HCEC 1CT (cell line): ENCODE measurements around the gene MYRF.

Experiments
- DNase-seq: peaks from one replicate; pipeline ENCODE4 v3.0.0-alpha.2; 2017

Gene MYRF

DNA sequence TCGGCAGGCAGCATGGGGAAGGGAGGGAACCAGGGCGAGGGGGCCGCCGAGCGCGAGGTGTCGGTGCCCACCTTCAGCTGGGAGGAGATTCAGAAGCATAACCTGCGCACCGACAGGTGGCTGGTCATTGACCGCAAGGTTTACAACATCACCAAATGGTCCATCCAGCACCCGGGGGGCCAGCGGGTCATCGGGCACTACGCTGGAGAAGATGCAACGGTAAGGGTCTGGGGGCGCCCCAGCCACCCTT is 75.9 kb downstream of the MYRF start:
- DNase-seq: no peak

DNA sequence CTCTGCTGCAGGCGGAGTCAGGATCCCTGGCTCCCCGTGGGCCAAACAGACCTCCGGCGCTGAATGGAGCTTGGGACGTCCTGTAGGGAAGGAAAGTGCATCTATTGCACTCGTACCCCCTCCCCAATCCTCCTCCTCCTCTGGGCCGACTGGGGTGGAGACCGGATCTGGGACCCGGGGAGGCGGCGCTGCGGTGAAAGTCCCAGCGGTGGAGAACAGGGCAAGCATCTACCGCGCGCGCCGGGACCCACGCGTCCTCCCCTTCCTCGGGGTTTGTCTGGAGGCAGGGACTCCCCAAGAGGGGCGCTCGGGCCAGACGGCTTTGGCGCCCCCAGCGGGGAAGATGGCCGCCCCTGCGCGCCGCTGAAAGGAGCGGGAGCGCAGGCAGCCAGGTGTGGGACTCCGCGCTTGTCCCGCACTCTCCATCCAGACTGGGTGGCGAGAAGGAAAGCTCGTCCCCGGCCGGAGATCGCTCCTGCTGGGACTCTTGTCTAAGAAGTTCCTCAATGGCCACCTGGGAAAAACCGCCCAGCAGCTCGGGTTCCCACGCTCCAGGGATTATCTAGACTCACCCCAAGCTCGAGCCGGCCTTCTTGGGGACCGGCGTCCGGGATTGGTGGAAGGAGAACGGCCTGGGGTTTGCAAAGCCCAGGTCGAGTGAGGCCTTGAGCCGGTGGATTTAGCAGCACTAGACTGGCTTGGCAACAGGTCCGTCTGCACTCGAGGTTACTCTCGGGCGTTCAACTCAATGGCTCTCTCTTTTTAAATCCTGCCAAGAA is 76.4 kb downstream of the MYRF start:
- peak; percentile 32 for DNase-seq

DNA sequence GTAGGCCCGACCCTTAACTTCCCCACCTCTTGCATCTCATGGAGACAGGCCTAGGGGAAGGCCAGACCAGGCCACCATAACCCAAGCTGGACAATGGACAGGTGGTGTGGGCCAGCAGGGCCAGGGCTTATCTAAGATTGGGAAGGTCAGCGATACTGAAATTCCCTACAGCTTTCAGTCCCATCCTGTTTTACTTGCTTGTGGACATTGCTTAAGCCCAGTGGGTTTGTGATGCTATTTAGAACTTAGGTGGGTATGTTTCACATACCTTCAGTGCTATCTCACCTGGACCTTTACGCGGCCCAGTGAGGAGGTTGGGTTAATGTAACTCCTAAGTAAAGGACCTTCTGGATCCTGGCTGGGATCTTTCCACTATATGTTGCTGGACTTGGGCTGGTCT is 77.4 kb downstream of the MYRF start:
- no peak for DNase-seq

DNA sequence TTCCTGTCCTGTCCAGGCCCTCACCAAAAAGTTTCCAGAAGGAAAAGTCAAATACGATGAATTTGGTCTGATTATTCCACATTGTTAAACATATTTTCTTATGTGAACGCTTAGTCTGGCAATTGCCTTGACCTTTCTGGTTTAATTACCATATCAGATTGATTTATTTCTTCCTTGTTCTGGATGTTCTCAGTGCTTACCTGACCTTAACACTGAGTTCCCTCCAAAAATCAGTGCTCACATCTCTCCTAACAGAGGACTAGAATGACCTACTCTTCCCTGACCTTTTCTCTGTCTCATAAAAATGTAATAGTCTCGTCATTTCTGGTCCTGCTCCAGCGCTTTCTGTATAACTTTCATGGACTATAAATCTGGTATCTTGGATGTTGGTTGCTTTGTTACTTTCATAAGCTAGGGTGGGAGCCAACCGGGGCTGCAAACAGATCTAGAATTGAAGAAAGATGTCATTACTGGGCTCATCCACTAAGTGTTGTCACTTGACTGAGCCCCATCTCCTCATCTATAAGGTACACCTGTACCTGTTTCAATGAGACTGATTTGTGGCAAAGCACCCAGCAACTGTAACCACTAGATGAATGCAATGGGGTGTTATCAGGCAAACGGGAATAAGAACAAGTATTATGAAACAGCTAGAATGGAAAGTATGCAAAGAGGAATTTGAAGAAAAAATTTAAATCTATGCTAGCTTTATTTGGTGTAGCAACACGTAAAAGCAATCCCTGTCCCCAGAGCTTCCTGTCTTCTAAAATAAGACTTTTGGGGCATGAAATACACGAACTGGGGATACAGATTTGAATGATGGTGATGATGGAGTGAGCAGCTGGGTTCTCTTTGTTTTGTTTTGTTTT is 78.0 kb downstream of the MYRF start:
- DNase-seq: no peak

DNA sequence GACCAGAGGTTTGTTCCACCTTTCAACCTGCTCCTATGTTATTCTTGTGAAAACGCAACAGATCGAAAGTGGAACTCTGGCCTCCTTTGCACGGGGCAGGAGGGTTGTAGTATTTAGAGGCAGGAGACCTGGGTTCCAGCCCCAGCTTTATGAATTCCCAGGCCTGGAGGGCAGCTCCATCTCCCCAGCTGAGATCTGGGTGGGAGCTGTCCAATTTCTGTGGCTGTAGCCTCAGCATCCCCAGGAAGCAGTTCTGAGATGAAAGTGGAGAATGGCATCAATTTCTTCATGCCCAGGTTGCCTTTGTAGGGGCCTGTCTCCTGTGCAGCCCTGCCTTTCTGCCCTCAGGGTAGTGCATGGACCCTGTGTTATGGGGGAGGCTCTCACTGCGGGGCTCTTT is 79.8 kb downstream of the MYRF start:
- no peak for DNase-seq

DNA sequence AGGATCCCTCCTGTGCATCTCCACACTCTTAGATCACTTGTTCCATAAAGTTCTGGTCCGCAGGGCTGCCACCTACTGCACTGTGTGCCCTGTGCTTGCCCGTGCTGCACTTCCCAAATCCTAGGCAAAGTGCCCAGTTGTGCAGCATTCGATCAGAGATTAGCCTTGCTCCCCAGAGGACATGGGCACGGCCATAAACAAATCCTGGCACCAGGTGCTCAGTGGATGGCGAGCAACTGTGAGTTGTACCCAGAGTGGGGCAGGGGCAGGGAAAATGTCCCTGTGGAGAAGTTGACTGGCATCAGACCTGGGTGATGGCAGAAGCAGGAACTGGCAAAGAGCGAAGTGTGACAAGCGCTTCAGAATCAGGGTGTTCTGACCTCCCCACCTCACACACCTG is 80.3 kb downstream of the MYRF start:
- no peak for DNase-seq

DNA sequence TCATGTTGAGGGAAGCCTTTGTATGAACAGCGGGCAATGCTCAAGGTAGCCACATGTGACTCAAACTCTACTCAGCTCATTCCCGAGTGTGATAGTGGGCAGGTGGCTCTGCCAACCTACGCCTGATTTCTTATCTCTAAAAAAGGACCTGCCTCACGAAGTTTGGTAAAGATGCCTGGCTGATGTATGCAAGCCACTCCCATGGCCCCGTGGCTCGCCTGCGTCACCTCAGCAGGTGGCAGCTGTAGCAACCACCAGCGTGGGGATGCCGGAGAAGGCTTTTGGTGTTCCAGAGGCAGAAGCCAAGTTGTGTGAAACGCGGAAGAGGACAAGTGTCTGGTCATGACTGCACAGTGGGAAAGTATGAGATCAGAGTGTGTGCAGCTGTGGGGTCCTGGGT is 81.0 kb downstream of the MYRF start:
- no peak for DNase-seq

DNA sequence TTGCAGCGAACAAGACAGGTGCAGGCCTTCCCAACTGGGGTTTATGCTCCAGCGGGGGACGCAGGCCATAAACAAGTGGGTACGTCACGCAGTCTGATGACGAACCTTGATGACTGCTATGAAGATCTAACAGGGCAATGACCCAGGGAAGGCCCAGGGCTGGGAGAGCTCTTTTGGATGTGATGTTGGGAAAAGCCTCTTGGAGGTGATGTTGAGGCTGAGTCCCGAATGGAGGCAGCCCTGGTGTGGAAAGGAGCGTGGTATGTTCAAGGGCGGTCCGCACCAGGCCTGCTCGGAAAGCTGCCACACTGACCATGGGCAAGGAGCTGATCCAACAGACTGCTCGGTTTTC is 81.5 kb downstream of the MYRF start:
- DNase-seq: no peak

DNA sequence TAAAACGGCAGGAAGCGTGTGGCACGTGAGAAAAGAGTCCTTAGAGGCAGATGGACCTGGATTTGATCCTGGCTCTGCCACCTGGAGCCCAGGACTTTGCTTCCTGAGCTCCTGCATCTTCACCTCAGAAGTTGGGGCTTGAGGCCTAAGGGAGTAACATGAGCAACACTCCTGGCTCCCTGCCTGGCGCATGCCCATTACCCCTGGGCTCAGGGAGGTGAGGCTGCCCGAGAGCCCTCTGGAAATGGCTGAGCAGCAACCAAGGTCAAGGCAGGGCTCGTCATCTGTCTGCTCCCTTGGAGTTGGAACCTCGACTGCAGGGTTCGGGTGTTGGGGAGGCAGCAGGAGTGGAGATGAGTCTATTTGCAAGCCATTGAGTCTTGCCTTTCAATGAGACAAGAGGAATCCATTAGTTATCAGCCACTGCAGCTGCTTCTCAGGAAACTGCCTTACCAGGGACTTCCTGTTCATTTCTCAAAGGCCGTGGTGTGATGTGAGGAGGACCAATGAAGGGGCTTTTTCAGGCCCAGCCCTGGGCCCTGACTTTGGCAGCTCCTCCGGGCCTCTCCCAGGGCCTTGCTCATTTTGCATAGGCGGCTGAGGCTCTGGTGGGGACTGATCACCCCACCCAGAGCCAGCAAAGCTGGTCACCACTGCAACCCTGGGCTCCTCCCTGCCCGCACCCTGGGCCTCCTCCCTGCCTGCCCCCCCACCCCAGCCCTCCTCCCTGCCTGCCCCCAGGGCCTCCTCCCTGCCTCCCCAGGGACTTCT is 82.0 kb downstream of the MYRF start:
- DNase-seq: peak; percentile 89

DNA sequence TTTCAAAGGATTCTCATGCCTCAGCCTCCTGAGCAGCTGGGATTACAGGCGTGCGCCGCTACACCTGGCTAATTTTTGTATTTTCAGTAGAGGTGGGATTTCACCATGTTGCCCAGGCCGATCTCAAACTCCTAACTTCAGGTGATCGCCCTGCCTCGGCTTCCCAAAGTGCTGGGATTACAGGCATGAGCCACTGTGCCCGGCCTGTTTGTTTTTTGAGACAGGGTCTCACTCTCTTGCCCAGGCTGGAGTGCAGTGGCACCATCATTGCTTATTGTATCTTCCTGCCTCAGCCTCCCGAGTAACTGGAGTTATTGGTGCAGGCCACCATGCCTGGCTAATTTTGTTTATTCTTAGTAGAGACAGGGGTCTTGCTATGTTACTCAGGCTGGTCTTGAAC is 83.8 kb downstream of the MYRF start:
- DNase-seq: no peak

DNA sequence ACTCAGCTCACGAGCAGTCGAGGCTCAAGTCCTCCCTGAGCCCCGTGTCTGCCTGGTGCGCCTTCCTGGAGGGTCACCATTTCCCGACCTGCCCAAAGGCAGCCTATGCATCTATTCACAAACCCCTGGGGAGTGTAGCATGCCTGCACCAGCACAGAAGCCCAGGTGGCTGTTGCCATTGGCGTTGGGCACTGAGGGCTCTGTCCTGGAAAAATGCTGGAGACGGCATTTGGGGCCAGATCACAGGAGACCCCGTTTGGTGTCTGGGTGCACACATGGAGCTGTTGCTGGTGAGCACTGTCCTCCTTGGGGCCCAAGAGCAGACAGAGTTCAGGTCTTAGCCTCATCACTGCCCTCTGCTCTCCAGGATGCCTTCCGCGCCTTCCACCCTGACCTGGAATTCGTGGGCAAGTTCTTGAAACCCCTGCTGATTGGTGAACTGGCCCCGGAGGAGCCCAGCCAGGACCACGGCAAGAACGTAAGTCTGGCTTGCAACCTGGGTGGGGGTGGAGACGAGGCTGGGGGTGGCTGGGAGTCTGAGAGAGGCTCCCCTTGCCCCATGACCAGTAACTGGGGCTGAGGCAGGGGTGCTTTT is 85.1 kb downstream of the MYRF start:
- DNase-seq: no peak
